ENCODE data around the gene LAGE3. TPM values are rescaled to one million over a fixed set of nuclear protein-coding genes. Genes with fewer than 3 reads are reported as not detected.

The LAGE3 gene
- total and polyA plus RNA-seq, 10 of the 15 experiments (the other 5 are each of a cell fraction or from before 2014, with no cell fraction given): 5.3 to 63.7 (median 19.7) TPM

GRCh38 chrX:154478728-154479622, at the start of gene LAGE3 (continued):
- TF ChIP-seq ZNF687 (IDR thresholded peaks at IDR 0.05): peak; percentile 59; the same call in 1 of the 2 replicates
- no peak for TF ChIP-seq CHD4 (IDR thresholded peaks at IDR 0.05)
- TF ChIP-seq SUPT20H (IDR thresholded peaks at IDR 0.05; ENCODE audit: borderline replicate concordance, control insufficient read depth, low read depth, low read length): no peak

GRCh38 chrX:154526901-154527675, 48.0 kb upstream of the LAGE3 start:
- TSS peak; percentile 36 for BruUV-seq (replicated peaks)
- FAIRE-seq (peak; percentile 76), DNase-seq (ENCODE audit: low read depth, low spot score) (peak; percentile 36), ATAC-seq (peak; percentile 95)
- SMC1A ChIA-PET (ENCODE audit: uncharacterized antibody, unreplicated experiment): interaction anchor here (0.6 to 1.9 kb wide), 14 partner anchors 10 to 154 kb away, joined by 3 to 10 read pairs (median 4); partner anchors contain the start of genes ATP6AP1, FAM3A, PLXNA3 and RPL10
- Histone ChIP-seq H3K36me3 (ENCODE audit: control insufficient read depth in 2 of 2, insufficient read depth in 2 of 2, low read length in 1 of 2) (no peaks in the 10 kb centered on the region), H3K9me3 (replicated peaks; ENCODE audit: control insufficient read depth, insufficient read depth, low read length) (no peaks in the 10 kb centered on the region), H2AFZ (ENCODE audit: control insufficient read depth, low read depth, low read length) (peak overlapping the region; percentile 83), H3K4me1 (ENCODE audit: control insufficient read depth, insufficient read depth, low read length) (peaks cover 10% of the 10 kb centered on the region), H3K4me3 (no peak overlapping the region), H4K20me1 (ENCODE audit: control insufficient read depth, insufficient read depth) (no peaks in the 10 kb centered on the region), H3K79me2 (ENCODE audit: control insufficient read depth, insufficient read depth, low read length) (no peaks in the 10 kb centered on the region), H3K9ac (ENCODE audit: control insufficient read depth, insufficient read depth, low read length) (peak overlapping the region; percentile 72), H3K27me3 (replicated peaks in 1 of 2; ENCODE audit: control insufficient read depth in 2 of 2, insufficient read depth in 2 of 2, low read length in 1 of 2) (no peaks in the 10 kb centered on the region), H3K27ac (ENCODE audit: control insufficient read depth, insufficient read depth) (peak overlapping the region; percentile 83), H3K4me2 (ENCODE audit: control insufficient read depth, insufficient read depth) (peak overlapping the region; percentile 71)
- intact Hi-C loops (cut with micrococcal nuclease; ENCODE audit: unreplicated experiment) (loop anchor here (1.0 kb wide), 1 partner anchor 37 kb away; the partner anchor contains the start of gene SLC10A3), in situ Hi-C loops (cut with MboI) (loop anchor here (25.0 kb wide), 1 partner anchor 390 kb away; the partner anchor contains the start of gene OPN1LW)
- POLR2A ChIA-PET: interaction anchor here (0.5 to 1.8 kb wide), 11 partner anchors 10 to 153 kb away, joined by 3 to 12 read pairs (median 4); partner anchors contain the start of gene SLC10A3
- 26% methylated on average over 13 of the region's 15 CpGs for WGBS (ENCODE audit: insufficient coverage, insufficient replicate concordance, low lambda C conversion rate, missing lambda C conversion rate)
- RAD21 ChIA-PET (ENCODE audit: unreplicated experiment): interaction anchor here (0.9 to 1.5 kb wide), 9 partner anchors 30 to 201 kb away, joined by 3 to 12 read pairs (median 4); partner anchors contain the start of genes FLNA, RPL10, SLC10A3 and UBL4A
- CTCF ChIA-PET: interaction anchor here (0.7 to 2.8 kb wide), 19 partner anchors 9 to 561 kb away, joined by 3 to 23 read pairs (median 5); partner anchors contain the start of genes FAM3A, FLNA, RPL10 and SLC10A3
- no peak for TF ChIP-seq SPI1 (IDR thresholded peaks at IDR 0.05; ENCODE audit: borderline replicate concordance, insufficient read depth, low read depth, low read length)
- no peak for TF ChIP-seq TBL1XR1 (IDR thresholded peaks at IDR 0.05; ENCODE audit: low read depth, low read length)
- peak; percentile 68 for TF ChIP-seq POLR2A (IDR thresholded peaks at IDR 0.05; ENCODE audit: low read depth, low read length)
- no peak for TF ChIP-seq CBX5 (IDR thresholded peaks at IDR 0.05; ENCODE audit: low read depth)
- TF ChIP-seq IKZF1 (conservative IDR thresholded peaks at IDR 0.05): peak; percentile 59
- TF ChIP-seq ATF2 (IDR thresholded peaks at IDR 0.05; ENCODE audit: low read length): no peak
- no peak for TF ChIP-seq RFX5 (IDR thresholded peaks at IDR 0.05; ENCODE audit: low read depth, low read length)

All from GM12878 (cell line).